HG02759 (cell line): ENCODE measurements around the gene RCL1.
"Not testable (repeated sequence)": the region's sequence is repeated elsewhere in the genome, so short reads cannot be mapped to it uniquely, and the experiment has no call there.

ENCODE experiments used
- ATAC-seq: cut with Tn5 transposase; IDR thresholded peaks from one replicate; pipeline ENCODE4 v1.9.1; 2021; ENCODE audit warnings: mild to moderate bottlenecking, moderate library complexity; ENCODE audit not compliant: unreplicated experiment

The RCL1 gene

GRCh38 chr9:4781408-4781807 is 11.3 kb upstream of the RCL1 start:
- ATAC-seq = no peak

- ATAC-seq = not testable (repeated sequence)
Observed at GRCh38 chr9:4783191-4783590, 9.6 kb upstream of the RCL1 start.

- no peak for ATAC-seq
Observed at GRCh38 chr9:4784403-4784802, 8.3 kb upstream of the RCL1 start.

GRCh38 chr9:4786599-4786998 is 6.1 kb upstream of the RCL1 start:
- no peak for ATAC-seq

- ATAC-seq = no peak
Observed at GRCh38 chr9:4787876-4788275, 4.9 kb upstream of the RCL1 start.

- ATAC-seq = no peak
Observed at GRCh38 chr9:4788703-4789102, 4.0 kb upstream of the RCL1 start.

- peak; percentile 29 for ATAC-seq
Observed at GRCh38 chr9:4792054-4792571, 631 bp upstream of the RCL1 start.

- ATAC-seq = no peak
Observed at GRCh38 chr9:4793459-4794395, 983 bp downstream of the RCL1 start.

- no peak for ATAC-seq
Observed at GRCh38 chr9:4794691-4795090, 1.9 kb downstream of the RCL1 start.

- ATAC-seq = not testable (repeated sequence)
Observed at GRCh38 chr9:4795108-4795507, 2.4 kb downstream of the RCL1 start.

- ATAC-seq = no peak
Observed at GRCh38 chr9:4796530-4796929, 3.8 kb downstream of the RCL1 start.

- ATAC-seq = no peak
Observed at GRCh38 chr9:4796988-4797853, 4.5 kb downstream of the RCL1 start.

GRCh38 chr9:4797854-4798150 is 5.1 kb downstream of the RCL1 start:
- ATAC-seq = no peak

- no peak for ATAC-seq
Observed at GRCh38 chr9:4798281-4799032, 5.7 kb downstream of the RCL1 start.

GRCh38 chr9:4799033-4799430 is 6.3 kb downstream of the RCL1 start:
- no peak for ATAC-seq

GRCh38 chr9:4799775-4800174 is 7.0 kb downstream of the RCL1 start:
- no peak for ATAC-seq

GRCh38 chr9:4801156-4801555 is 8.4 kb downstream of the RCL1 start:
- no peak for ATAC-seq

GRCh38 chr9:4803670-4804530 is 11.2 kb downstream of the RCL1 start:
- no peak for ATAC-seq

- ATAC-seq = no peak
Observed at GRCh38 chr9:4804531-4805016, 11.8 kb downstream of the RCL1 start.
